ENCODE results near the gene ACSS3.
"Not testable (repeated sequence)": the region's sequence is repeated elsewhere in the genome, so short reads cannot be mapped to it uniquely, and the experiment has no call there.

ACSS3 gene

GRCh38 chr12:81172851-81173250 is 95.0 kb downstream of the ACSS3 start:
- no peak for DNase-seq

- DNase-seq: no peak
These were observed 96.8 kb downstream of the ACSS3 start for GRCh38 chr12:81174664-81175063.

GRCh38 chr12:81176796-81177195 is 98.9 kb downstream of the ACSS3 start:
- DNase-seq: no peak

- DNase-seq: no peak
These were observed 103.8 kb downstream of the ACSS3 start for GRCh38 chr12:81181691-81182090.

- no peak for DNase-seq
These were observed 109.8 kb downstream of the ACSS3 start for GRCh38 chr12:81187686-81188085.

GRCh38 chr12:81196595-81196994 is 118.7 kb downstream of the ACSS3 start:
- no peak for DNase-seq

GRCh38 chr12:81200561-81200960 is 122.7 kb downstream of the ACSS3 start:
- DNase-seq: not testable (repeated sequence)

GRCh38 chr12:81203671-81204204 is 125.9 kb downstream of the ACSS3 start:
- DNase-seq: no peak

GRCh38 chr12:81205416-81205815 is 127.5 kb downstream of the ACSS3 start:
- DNase-seq: no peak

GRCh38 chr12:81206429-81206828 is 128.6 kb downstream of the ACSS3 start:
- DNase-seq: no peak

- DNase-seq: no peak
These were observed 129.3 kb downstream of the ACSS3 start for GRCh38 chr12:81207173-81207572.

- DNase-seq: no peak
These were observed 129.8 kb downstream of the ACSS3 start for GRCh38 chr12:81207664-81208063.

GRCh38 chr12:81208187-81208911 is 130.5 kb downstream of the ACSS3 start:
- DNase-seq: no peak

GRCh38 chr12:81209012-81209411 is 131.1 kb downstream of the ACSS3 start:
- no peak for DNase-seq

GRCh38 chr12:81209772-81210225 is 131.9 kb downstream of the ACSS3 start:
- not testable (repeated sequence) for DNase-seq

GRCh38 chr12:81211306-81211705 is 133.4 kb downstream of the ACSS3 start:
- no peak for DNase-seq

GRCh38 chr12:81212996-81213696 is 135.3 kb downstream of the ACSS3 start:
- DNase-seq: no peak

GRCh38 chr12:81216739-81217138 is 138.9 kb downstream of the ACSS3 start:
- DNase-seq: no peak

- no peak for DNase-seq
These were observed 143.8 kb downstream of the ACSS3 start for GRCh38 chr12:81221681-81222080.

- no peak for DNase-seq
These were observed 145.1 kb downstream of the ACSS3 start for GRCh38 chr12:81222846-81223592.

- no peak for DNase-seq
These were observed 146.7 kb downstream of the ACSS3 start for GRCh38 chr12:81224626-81225025.

GRCh38 chr12:81229759-81230158 is 151.9 kb downstream of the ACSS3 start:
- no peak for DNase-seq
